Keratinocyte (primary cell): ENCODE data around the gene FLYWCH1.

Source experiments
- CTCF ChIP-seq, 3 experiments: IDR thresholded peaks in 1 of 3; conservative IDR thresholded peaks in 1 of 3; optimal IDR thresholded peaks in 1 of 3; 2 replicates in 2 of 3; 3 replicates in 1 of 3; pipeline versions ENCODE3 to v1.5.1; 2011; ENCODE audit warnings: low read length in 3 of 3, mild to moderate bottlenecking in 3 of 3, moderate library complexity in 2 of 3, control low read depth in 1 of 3, inconsistent platforms in 1 of 3; ENCODE audit not compliant: insufficient read depth in 2 of 3; ENCODE audit errors: extremely low read depth in 1 of 3
- EZH2 ChIP-seq: IDR thresholded peaks from one replicate; pipeline ENCODE4 v1.6.1; 2012; ENCODE audit warnings: inconsistent platforms, mild to moderate bottlenecking, low read length, moderate library complexity

- TF ChIP-seq CTCF (optimal IDR thresholded peaks at IDR 0.05 in 1 of 3, IDR thresholded peaks at IDR 0.05 in 1 of 3, conservative IDR thresholded peaks at IDR 0.05 in 1 of 3; ENCODE audit: extremely low read depth in 1 of 3, insufficient read depth in 2 of 3, low read length in 3 of 3) (no peak), EZH2 (no peak)
Measured at GRCh38 chr16:2953706-2954627, 42.2 kb downstream of the FLYWCH1 start.
